KG1 (cell line): ENCODE measurements around the gene ROR2.

ENCODE experiments used
- DNase-seq: peaks from one replicate; lab custom pipeline; 2025; lab: John Stamatoyannopoulos, UW

Gene ROR2

DNA sequence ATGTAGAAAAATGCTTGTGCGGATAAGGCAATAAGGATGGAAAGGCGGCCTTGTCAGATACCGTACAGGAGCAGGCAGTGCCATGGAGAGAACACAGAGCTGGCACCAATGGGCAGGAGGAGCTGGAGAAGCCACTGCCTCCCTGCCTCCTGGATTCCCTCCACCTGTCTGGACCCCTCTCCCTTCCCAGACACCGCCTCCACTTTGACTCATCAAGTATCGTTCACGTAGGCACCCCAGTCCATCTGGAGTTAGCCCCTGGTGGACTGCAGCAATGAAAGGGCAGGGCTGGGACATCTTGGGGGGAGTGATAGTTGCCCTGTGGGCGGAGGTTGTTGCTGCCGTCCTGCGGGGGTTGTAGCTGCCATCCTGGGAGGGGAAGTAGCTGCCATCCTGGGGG, 232.0 kb downstream of the ROR2 start:
- DNase-seq = no peak

DNA sequence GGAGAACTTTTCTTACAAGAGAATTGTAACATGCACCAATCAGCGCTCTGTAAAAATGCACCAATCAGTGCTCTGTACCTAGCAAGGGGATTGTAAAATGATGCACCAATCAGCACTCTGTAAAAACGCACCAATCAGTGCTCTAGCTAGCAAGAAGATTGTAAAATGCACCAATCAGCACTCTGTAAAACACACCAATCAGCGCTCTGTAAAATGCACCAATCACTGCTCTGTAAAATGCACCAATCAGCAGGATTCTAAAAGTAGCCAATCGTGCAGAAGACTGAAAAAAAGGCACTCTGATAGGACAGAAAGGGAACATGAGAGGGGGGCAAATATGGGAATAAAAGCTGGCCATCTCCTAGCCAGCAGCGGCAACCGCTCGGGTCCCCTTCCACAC, 233.2 kb downstream of the ROR2 start:
- DNase-seq = no peak

DNA sequence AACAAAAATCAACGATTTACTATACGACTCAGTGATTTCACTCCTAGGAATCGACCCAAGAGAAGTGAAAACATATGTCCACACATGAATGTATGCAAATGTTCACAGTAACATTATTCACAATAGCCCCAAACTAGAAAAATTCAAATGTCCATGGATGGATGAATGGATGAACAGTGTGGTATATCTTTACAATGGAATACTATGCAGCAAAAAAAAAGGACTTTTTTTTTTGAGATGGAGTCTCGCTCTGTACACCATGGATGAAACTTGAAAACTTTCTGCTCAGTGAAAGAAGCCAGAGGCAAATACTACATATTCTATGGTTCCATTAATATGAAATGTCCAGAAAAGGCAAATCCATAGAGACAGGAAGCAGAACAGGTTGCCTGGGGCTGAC, 233.8 kb downstream of the ROR2 start:
- no peak for DNase-seq

DNA sequence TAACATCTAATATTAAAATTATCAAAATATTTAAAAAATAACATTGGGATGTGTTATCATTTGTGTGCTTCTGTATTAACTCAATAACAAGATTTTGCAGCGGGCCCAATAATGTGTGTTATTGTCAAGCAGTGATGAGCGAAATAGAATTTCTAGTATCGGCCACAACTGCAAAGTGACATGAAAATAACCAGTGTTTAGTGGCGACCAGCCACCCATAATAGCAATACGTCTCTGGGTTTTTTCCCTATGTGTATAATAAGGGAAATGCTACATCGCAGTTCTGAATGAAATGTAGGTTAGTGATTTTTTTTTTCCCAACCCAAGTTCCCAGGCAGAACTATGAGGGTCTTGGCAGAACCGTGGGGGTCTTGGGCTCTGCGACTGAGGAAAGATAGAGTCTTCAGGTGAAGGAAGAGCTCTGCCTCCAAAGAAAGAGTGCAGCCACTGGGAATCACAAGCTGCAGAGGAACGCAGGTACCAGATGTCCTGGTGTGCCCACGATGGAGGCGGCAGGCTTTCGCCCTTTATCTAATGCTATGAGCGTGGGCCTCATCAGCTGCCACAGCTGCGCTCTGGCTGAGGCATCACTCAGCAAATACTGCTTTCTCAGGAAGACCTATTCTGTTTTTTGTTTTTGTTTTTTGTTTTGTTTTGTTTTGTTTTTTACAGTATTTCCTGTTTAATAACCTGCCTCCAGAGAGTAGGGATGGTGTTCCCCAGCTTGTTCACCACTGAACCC, 235.0 kb downstream of the ROR2 start:
- DNase-seq = no peak

DNA sequence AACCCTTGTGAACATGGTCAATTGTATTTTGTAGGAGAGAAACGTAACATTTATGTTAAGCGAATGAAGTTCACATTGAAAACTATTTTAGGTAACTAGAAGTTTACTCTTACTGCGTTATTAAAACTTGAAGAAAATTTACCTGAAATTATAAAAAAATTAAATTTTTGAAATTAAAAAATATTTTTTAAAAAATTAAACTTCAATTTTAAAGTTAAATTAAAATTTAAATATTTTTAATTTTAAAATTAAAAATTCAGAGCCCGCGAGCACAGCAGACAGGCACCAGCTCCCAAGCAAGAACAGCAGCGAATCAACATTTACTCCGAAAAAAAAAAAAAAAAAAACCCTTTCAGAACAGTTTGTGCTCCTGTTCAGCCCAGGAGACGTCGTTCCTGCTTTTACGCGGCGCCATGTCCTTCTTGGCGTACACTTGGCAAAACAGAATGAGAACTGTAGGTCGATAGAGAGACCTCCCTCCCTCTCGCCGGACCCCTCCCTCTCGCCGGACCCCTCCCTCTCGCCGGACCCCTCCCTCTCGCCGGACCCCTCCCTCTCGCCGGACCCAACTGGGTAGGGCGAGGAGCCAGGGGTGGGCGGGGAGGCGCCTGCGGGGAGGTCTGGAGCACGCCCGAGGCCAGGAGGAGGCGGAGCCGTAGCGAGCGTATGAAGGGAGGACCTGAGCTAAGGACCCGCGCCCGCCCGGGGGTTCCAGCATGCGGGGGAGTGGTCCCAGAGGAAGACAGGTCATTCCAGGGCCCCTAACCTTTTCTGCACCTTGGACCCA, 235.8 kb downstream of the ROR2 start:
- no peak for DNase-seq

DNA sequence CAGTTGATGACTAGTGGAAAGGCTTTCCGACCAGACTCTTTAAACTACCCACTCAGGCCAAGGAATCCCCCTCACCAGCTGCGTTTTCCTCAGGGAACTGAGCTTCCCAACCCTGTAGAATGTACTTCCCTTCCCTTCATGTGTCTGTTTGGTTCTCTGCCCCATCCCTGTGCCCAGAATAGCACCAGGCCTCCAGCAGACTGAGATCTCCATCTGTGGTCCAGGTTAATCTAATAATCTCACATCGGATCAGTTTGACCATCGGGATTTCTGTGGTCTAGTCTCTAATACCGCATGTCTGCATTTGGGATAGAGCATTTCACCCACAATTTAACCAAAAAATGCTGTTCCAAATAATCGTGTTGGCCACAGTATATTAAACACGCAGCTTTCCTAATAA, 237.2 kb downstream of the ROR2 start:
- DNase-seq = no peak

DNA sequence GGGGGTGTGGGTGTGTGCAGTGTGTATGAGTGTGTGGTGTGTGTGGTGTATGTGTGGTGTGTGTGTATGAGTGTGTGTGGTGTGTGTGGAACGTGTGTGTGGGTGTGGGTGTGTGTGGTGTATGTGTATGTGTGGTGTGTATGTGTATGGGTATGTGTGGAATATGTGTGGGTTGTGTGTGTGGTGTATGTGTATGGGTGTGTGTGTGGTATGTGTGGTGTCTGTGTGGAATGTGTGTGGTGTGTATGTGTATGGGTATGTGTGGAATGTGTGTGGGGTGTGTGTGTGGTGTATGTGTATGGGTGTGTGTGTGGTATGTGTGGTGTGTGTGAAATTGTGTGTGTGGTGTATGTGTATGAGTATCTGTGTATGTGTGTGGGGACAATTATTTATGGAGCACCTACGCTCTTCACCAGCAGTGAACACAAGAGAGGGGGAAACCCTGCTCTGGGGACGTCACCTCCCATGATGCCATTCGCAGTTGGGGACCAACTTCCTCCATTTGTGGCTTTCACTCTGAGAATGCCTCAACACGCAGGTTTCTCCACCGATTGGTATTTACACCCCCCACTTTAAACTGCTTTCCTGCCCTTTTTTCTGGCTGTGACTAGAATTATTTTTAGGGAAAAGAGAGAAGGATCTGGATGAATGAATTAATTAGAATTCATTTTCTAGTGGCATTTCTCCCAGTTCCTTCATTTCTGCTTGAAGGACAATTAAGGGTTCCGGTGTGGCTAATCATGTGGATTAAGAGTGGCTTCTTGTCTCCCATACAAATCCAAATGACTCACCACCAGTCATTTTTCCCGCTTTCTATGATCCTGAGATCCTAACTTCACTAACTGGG, 238.1 kb downstream of the ROR2 start:
- peak; percentile 60 for DNase-seq

DNA sequence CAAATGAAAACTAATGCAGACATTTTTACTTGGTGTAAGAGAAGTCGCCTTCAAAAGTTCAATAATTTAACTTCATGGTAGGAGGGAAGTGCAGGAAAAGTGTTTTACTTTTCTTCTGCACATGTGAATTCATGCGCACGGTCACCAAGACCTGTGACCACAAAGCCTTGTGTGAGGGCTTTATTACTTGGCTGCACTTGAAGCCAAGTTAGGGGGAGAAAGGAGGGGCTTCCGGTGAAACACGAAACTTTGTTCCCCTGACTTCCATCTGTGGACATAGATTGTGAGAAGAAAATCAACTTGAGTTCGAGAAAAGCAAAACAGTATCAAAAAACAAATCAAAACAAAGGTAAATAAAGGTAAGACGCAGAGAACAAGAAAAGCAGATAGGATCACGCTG, 239.9 kb downstream of the ROR2 start:
- peak; percentile 21 for DNase-seq

DNA sequence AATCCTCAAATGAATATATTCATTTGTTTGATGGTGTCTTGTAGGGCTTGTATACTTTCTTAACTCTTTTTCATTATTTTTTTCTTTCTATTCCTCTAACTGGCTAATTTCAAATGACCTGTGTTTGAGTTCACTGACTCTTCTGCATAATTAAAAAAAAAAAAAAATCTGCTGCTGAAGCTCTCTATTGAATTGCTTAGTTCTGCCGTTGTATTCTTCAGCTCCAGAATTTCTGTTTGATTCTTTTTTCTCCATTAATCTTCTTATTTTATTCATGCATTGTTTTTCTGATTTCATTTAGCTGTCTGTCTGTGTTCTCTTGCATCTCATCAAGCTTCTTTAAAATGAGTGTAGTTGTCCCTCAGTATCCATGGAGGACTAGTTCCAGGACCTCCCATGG, 244.6 kb downstream of the ROR2 start:
- DNase-seq = no peak

DNA sequence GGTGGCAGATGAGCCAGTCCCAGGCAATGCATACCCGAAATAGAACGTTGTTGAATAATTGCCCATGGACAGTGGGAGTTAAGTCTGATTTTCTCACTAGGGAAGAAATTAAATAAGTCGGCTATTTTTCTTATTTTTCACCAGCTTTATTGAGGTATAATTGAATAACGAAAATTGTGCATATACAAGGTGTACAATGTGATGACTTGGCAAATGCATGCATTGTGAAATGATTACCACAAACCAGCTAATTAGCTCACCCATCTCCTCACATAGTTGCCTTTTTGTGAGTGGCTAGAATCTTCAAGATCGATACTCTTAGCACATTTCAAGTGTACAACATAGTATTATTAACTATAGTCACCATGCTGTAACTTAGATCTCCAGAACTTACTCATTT, 249.6 kb downstream of the ROR2 start:
- no peak for DNase-seq

DNA sequence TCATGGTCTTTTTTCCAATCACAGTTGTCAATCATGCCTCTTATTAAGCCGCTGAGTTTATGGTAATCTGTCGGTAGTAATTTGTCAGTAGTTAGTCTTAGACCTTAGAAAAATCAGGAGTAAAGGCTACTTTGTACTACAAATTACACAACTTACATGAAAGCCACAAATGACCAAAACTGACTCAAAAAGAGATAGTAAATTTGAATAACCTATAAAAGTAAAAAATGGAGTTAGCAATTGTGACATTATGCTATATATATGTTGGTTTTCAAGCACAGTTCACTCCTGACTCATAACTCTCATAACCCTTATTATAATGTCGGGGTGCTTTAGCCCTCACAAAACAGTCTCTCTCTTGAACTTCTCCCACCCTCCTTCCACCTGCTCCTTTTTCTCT, 251.8 kb downstream of the ROR2 start:
- DNase-seq = no peak

DNA sequence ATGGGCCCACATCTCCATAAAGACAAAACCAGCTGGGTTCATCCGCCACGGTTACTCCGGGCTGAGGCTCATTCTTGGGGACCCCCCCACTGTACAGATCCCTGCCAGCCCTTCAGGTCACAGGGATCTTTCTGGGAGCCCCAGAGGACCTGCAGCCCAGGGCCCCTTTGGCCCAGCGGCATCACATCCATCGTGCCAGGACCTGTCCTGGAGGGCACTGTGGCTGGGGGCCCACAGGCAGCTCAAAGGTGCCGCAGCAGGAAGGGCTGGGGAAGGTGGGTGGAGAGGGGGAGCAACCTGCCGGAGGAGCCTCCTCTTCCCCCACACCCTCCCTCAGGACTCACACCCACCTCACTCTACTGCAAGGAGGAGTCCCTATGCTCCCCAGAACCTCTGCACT, 252.8 kb downstream of the ROR2 start:
- DNase-seq = no peak

DNA sequence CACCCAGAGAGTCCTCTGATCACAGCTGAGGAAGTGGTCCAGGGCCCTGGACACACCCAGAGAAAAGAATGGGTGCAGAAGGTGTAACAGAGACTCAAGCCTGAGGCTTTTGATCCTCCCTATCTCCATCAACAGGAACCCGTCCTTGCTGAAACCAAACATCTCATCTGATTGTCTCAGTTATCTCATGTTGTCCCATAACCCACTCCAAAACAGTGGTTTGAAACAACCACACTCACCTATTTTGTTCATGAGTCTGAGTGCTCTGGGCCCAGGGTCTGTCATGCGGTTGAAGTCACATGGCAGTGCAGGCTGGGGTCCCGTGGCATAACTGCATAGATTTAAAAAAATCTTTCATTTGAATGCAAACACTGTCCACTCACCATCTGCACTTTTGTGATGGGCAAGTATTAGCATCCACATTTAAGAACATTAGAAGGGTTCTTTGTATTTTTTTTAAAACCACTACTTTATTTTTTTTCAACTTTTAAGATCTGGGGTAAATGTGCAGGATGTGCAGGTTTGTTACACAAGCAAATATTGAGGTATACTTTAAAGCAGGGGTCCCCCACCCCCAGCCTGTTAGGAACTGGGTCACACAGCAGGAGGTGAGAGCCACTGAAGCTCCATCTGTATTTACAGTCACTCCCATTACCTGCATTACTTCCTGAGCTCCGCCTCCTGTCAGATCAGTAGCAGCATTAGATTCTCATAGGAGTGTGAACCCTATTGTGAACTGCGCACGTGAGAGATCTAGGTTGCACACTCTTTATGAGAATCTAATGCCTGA, 255.8 kb downstream of the ROR2 start:
- DNase-seq = no peak

DNA sequence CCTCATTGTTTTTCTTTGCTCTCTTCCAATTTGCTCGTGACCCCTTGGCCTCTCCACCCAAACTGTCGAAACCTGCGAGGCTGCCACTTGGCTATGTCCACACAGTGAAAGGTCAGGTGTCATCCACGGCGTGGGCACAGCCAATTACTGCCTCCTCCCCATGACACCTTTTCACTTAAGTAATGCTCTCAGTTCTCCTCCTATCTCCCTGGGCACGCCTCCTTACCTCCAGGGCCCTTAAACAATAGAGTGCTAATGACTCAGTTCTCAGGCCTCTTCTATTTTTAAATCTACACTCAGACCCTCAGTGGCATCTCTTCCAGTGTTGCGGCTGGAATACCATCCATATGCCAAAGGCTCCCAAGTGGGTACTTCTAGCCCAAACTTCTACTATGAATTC, 256.8 kb downstream of the ROR2 start:
- DNase-seq = no peak

DNA sequence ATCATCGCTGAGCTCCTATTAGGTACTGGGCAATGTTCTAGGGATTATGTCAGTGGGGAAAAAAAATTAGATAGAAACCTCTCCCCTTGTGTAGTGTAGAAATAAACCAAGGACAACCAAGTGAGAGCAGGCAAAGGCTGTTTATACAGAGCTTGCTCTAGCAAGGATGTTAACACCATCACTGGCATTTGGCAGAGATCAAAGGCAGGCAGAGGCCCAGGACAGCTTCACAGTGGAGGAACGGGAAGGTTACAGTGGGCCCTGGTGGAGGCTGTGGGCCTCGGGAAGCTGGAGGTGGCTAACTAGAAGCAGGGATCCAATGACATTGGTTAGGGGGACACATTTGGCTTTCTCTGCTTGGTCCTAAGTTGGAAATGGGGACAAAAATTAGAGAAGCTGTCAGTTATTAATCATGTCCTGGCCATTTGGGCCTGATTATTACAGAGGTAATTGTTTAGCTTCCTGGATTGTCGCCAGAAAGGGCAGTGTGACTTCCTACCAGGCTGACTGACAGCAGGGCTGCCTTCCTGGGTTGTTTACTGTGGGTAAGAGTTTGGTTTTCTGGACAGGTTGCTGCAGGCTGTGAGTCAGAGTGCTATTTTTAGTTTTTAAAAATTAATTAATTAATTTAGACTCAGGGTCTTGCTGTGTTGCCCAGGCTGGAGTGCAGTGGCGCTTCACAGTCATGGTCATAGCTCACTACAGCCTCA, 259.3 kb downstream of the ROR2 start:
- DNase-seq = no peak

DNA sequence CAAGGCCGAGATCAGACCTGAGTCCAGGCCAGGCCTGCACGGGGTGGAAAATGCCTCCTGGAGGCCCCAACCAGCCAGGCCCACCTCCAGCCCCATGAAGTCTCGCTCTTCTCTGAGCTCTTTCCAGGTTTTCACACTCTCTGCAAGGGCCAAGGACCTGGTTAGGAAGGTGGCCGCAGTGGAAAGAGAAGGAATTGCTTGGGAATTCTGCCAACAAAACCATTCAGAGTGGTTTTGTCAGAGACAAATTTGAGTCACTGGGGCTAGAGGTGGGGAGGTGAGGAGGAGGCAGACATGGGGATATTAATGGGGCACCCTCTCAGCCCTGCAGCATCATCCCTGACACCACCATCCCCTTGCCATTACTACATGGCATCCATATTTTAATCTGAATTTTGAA, 261.0 kb downstream of the ROR2 start:
- DNase-seq = no peak

DNA sequence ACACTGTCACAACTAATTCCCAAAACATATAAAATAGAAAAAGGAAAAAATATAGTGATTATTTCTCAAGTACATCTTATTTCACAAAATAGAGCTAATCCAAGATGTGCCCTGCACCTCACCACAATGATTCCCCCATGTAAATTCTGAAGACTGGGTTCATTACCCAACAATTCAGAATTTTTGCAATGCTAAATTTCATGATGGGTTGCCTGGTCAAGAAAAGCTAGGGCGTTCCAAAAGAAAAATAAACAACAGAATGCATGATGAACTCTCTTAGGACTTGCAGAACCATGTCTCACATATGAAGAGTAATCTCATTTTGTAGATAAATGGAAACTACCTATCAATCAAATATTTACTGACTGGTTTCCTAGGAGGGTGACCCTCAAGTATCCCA, 266.8 kb downstream of the ROR2 start:
- no peak for DNase-seq

DNA sequence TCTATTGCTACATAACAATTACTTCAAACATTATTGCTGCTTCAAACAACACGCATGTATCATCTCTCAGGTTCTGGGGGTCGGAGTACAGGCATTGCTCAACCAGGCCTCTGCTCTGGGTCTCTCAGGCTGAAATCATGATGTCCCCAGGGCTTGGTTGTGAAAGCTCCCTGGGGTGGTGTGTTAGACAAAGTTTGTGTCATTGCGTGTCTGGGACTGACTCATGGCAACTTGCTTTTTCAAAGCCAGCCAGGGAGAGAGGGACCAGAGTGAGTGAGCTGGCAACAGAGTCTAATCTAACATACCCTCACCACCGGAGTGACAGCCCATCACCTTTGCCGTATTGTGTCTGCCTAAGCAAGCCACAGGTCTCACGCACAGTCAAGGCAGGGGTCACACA, 267.2 kb downstream of the ROR2 start:
- no peak for DNase-seq

DNA sequence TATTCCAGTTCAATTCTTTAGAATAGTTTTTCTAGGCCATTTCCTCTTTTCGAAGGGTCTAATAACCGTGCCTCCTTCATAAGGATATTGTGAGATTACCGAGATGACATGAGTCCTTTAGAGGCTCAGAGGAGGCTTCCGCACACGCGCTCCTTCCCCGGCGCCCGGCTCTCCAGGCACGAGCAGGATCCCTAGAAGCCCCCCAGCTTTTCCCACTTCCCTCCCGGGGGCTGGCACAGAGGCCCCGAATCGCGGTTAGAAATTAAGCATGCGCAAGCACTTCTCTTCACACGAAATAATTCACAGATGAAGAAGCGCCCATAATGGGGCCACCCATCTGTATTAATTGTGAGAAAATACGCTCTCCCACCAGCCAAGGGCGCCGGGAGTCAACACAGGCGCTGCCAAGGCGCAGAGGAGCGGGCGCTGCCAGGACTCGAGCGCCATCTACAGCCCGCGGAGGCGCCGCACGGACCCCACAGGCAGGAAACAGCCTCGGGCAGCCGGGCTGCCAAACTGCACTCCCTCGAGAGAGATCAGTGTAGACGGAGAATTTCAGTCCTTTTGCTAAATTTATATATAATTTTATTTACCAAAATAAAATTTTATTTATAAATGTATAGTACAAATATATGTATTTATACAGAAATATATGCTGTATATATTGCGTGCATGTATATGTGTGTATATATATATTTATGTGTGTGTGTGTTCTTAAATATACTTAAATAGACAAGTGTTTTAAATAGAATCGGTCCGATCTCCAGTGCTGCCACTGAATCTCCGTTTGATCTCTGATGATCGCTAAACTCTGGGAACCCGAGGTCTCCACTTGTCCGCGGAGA, 268.3 kb downstream of the ROR2 start:
- DNase-seq = peak; percentile 64

DNA sequence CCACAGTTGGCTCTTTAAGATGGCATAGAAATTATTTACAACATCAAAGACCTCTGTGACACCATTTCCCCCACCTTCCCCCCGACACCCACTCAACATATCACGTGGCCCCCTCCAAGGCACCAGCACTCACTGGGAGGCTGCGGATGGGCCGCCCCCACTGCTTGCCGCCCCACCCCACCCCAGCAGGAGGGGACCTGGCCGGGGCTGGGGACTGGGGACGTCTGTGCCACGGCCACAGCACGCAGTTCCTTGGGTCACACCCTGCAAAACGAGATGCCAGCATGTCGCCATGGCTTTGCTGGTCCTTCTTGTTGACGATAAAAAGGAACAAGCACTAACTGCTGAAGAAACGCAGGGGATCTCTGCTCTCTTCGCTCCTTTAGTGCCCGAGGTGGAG, 269.0 kb downstream of the ROR2 start:
- no peak for DNase-seq
